GM19438 (cell line): ENCODE results near the gene YIPF7.

Experiments
- ATAC-seq: cut with Tn5 transposase; IDR thresholded peaks from one replicate; pipeline ENCODE4 v1.9.1; 2021; ENCODE audit warnings: low read depth; ENCODE audit not compliant: unreplicated experiment

Gene YIPF7

GRCh38 chr4:44651425-44651824, at the start of gene YIPF7:
TSS of gene YIPF7 (minus strand) at chr4:44651625. CDS start at chr4:44650100, 1,525 bp downstream.
- ATAC-seq: no peak

GRCh38 chr4:44701037-44701436, 49.6 kb upstream of the YIPF7 start:
- ATAC-seq: no peak

DNA sequence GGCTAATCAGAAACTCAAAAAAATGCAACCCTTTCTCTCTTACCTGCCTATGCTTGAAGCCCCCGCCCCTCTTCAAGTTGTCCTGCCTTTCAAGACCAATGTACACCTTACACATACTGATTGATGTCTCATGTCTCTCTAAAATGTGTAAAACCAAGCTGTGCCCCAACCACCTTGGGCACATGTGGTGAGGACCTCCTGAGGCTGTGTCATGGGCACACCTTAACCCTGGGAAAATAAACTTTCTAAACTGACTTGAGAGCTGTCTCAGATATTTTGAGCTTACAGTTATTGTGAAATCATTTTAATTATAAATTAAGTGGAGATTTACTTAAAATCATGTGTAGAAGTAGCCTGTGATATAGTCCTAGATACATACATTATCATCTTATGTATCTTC, 49.0 kb upstream of the YIPF7 start:
- no peak for ATAC-seq

GRCh38 chr4:44684648-44685047, 33.2 kb upstream of the YIPF7 start:
- ATAC-seq: no peak

GRCh38 chr4:44679060-44679459, 27.6 kb upstream of the YIPF7 start:
- peak; percentile 1 for ATAC-seq

GRCh38 chr4:44678094-44679041, 26.9 kb upstream of the YIPF7 start, which contains the start of gene GUF1:
TSS of gene GUF1 (plus strand) at chr4:44678420. CDS start at chr4:44678623, 203 bp downstream.
- peak; percentile 97 for ATAC-seq

DNA sequence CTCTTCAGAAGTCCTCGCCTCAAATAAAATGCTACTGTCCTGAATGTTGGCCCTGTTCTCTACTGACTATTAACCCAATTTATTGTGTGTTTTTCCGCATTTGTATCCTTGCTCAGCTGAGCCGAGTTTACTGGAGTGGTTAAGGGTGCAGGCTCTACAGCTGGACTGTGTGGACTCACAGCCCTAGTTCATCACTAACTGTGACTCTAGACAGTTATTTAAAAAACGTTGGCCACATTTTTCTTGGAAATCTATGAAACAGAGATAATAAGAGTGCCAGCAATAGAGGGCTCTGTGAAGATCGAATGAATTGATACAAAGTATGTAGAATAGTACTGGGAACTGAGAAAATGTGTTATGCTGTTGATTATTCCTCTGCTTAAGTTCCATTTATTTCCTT, 23.9 kb upstream of the YIPF7 start:
- no peak for ATAC-seq

GRCh38 chr4:44674471-44674870, 23.0 kb upstream of the YIPF7 start:
- ATAC-seq: no peak

DNA sequence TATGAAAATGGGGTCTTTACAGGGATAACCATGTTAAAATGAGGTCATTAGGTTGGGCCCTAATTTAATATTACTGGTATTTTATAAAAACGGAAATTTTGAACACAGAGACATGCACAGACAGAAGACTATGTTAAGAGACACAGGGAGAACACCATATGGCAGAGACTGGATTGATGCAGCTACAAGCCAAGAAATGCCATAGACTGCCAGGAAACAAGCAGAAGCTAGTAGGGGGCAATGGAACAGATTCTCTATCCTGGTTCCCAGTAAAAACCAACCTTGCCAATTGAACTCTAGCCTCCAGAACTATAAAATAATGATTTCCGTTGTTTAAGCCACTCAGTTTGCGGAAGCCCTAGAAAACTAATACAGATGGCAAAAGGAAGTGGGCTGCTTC, 20.2 kb upstream of the YIPF7 start:
- no peak for ATAC-seq

DNA sequence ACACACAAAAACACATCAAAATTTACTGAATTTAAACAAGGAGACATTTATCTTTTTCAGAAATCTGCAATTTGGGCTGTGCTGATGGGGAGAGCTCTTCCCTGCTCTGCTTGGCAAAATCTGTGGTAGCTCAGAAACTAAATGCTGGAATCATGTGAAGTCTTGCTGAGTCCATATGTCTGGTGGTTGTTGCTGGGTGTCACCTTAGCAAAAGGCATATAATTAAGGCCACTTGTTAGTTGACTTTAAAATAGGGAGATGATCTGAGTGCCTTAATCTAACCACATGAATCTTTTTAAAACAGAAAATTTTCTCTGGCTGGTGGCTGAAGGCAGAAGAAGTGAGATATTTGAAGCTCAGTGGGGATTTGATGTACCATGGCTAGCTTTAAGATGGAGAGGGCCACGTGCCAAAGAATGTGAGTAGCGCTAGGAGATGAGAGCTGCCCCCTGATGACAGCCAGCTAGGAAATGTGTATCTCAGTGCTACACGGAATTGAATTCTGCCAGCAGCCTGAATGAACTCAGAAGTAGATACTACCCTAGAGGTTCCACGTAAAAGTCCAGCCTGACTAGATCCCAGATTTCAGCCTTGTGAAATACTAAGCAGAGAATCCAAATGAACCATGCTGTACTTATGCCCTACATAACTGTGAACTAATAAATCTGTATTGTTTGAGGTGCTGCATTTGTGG, 19.2 kb upstream of the YIPF7 start:
- no peak for ATAC-seq

DNA sequence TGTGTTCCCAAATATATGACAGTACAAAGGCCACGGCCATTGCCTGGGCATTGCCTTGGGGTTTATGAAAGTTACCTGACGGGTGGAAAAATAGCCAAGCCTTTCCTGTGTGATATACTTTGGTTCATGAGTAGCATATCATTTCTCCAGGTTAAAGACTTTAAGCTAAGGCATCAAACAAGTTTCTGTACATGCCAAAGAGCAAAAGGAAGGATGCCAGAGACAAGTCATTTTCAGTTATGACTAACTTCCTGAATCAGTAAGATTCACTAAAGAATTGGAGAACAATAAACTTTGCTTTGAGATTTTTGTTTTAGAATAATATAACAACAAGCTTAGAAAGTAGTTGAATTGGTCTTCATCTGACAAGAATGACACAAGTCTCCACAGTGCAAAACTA, 17.1 kb upstream of the YIPF7 start:
- ATAC-seq: no peak

DNA sequence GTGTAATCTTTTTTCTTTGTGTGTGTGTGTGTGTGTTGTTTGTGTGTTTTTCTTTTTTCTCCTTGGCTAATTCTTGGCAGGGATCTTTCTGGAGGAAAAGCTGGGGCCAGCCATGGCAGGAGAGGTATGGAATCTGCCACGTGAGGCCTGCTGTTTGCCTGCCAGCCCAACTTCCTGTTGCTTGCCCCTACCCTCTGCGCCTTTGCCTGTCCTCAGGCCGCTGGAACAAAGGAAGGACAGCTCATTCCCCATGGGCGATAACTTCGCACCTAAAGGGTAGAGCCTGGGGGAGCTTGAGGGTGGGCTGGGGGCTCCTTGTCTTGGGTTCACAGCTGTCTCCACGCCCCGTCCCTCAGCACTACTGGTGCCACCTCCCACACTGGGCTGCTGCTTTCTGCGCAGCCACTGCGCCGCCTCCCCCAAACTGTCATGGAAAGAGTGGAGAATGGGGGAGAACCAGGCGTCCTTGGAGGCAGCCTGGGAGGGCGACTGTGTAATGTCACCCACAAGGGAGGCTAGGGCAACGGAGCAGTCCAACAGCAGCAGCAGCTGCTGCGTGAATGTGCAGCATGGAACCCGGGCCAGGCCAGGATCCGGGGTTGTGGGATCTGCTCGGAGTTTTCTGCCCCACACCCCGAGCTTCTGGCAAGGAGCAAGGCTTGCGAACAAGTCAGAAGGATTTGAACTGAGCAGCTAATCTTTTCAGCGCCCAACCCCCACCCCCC, 12.3 kb upstream of the YIPF7 start:
- ATAC-seq: no peak

GRCh38 chr4:44662623-44663005, 11.2 kb upstream of the YIPF7 start:
- ATAC-seq: peak; percentile 75

DNA sequence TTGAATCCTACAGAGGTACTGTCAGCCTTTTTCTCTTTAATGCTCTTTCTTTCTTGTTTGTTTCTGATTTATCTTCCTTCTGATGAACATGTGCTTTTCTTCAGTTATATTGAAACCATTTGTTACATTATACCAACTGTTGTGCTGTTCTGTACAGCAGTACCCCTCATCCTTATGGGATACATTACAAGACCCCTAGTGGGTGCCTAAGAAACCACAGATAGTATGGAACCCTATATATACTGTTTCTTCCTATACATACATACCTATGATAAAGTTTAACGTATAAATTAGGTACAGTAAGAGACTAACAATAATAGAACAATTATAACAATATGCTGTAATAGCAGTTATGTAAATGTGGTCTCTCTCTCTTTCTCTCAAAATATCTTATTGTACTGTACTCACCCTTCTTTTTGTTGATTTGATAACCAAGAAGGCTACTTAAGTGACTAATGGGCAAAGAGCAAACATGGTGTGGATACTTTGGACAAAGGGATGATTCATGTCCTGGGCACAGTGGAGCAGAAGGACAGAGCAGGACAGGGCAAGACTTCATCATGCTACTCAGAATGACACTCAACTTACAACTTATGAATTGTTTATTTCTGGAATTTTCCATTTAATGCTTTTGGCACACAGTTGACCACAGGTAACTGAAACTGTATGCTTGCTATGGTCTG, 10.7 kb upstream of the YIPF7 start:
- ATAC-seq: no peak

DNA sequence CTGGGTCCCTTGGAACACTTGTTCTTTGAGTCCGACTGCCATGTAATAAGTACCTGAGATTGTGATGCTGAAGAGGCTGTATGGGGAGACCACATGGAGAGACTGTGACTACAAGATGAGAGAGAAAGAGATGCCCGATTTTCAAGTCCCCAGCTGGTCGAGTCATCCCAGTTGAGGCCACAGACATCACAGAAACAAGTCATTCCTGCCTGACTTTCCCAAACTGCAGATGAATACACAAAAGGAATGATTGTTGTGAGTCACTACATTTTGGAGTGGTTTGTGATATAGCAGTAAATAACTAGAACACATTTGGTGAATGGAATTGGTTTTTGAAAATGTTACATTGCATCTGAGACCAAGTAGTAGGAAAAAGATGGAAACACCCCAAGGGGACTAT, 9.0 kb upstream of the YIPF7 start:
- ATAC-seq: no peak

DNA sequence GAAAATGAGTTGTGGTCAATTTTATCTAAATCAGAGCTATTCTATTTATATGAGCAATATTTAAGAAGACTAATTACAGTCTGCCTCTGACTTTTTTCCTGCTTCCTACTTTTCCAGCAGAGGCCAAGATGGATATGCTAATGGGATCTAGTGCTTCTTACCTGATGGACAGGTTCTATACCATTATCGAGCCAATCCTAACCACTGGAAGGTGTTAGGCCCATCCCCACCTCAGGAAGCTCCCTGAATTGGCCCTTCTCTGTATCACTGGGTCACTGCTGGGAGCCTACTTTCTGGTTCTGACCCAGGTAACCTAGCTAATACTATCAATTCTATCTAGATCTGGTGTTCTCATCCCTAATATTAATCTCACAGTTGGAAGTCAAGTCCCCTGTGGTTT, 577 bp upstream of the YIPF7 start:
- no peak for ATAC-seq

GRCh38 chr4:44646151-44646550, 5.3 kb downstream of the YIPF7 start:
- ATAC-seq: no peak

GRCh38 chr4:44638091-44638490, 13.3 kb downstream of the YIPF7 start:
- no peak for ATAC-seq

GRCh38 chr4:44632733-44633132, 18.7 kb downstream of the YIPF7 start:
- ATAC-seq: no peak

DNA sequence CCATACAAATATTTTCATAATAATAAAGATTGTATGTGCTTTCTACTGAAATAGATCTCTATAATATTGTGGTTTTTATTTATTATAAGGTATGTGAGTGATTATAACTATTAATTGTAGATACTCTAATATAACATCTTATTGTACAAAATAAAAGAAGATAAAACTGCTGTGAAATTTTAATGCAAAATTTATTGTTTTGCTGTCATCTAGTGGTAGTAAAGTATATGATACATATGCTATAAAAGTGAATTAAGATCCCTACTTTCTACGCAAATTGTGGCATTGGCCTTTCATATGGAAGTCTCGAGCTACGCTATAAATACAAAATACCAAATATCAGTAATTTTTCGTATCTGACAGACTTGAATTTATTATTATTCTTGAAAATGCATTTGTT, 19.3 kb downstream of the YIPF7 start:
- no peak for ATAC-seq
